Kidney (tissue), 14 donors: Measurements from ENCODE around the gene NRCAM. TPM values are rescaled to one million over a fixed set of nuclear protein-coding genes. Genes with fewer than 3 reads are reported as not detected.

ENCODE experiments used
- DNase-seq, 5 donors: peaks; one replicate each; pipeline ENCODE4 v3.0.0-alpha.2; 2013 to 2020
- FAIRE-seq: peaks from 2 replicates; lab custom pipeline; 2012; peaks lifted over from hg19 to GRCh38; lab: Jason Lieb, UNC
- H3K27ac ChIP-seq, 2 donors: one replicate each; pipeline ENCODE4 v1.7.0; 2013; ENCODE audit warnings: low read depth in 2 of 2, low read length in 2 of 2, inconsistent platforms in 1 of 2
- H3K27me3 ChIP-seq: one replicate; pipeline ENCODE4 v1.7.1; 2013; ENCODE audit warnings: low read length, inconsistent platforms; ENCODE audit not compliant: control insufficient read depth, insufficient read depth
- H3K36me3 ChIP-seq, 3 donors: one replicate each; pipeline versions ENCODE4 v1.7.0 to v1.7.1; 2013; ENCODE audit warnings: low read length in 3 of 3, control low read depth in 1 of 3, inconsistent platforms in 1 of 3; ENCODE audit not compliant: insufficient read depth in 3 of 3, control insufficient read depth in 2 of 3
- H3K4me1 ChIP-seq, 3 donors: one replicate each; pipeline versions ENCODE4 v1.7.0 to v1.7.1; 2013; ENCODE audit warnings: low read length in 3 of 3, inconsistent platforms in 1 of 3, low read depth in 1 of 3; ENCODE audit not compliant: control insufficient read depth in 2 of 3, insufficient read depth in 2 of 3
- H3K4me3 ChIP-seq, 3 donors: one replicate each; pipeline versions ENCODE4 v1.7.0 to v1.8.1; 2013; ENCODE audit warnings: low read length in 3 of 3, control low read depth in 1 of 3, inconsistent platforms in 1 of 3
- H3K9ac ChIP-seq, 3 donors: one replicate each; pipeline versions ENCODE4 v1.7.0 to v1.7.1; 2013; ENCODE audit warnings: low read length in 3 of 3, control low read depth in 1 of 3, inconsistent platforms in 1 of 3
- H3K9me3 ChIP-seq, 3 donors: one replicate each; pipeline versions ENCODE4 v1.7.0 to v1.7.1; 2013; ENCODE audit warnings: low read length in 3 of 3, control low read depth in 1 of 3, inconsistent platforms in 1 of 3; ENCODE audit not compliant: control insufficient read depth in 2 of 3, insufficient read depth in 1 of 3
- CTCF ChIP-seq: IDR thresholded peaks from 3 replicates; pipeline ENCODE4 v1.5.1; 2012; ENCODE audit warnings: mild to moderate bottlenecking, moderate library complexity, borderline replicate concordance; ENCODE audit not compliant: insufficient read depth; ENCODE audit errors: extremely low read depth
- intact Hi-C: fragments of 100-400 bp; cut with DNase I; formaldehyde crosslinking; loops from one replicate; pipeline ENCODE4 v1.11.1; 2022
- polyA plus RNA-seq: library from polyadenylated mRNA; stranded (reverse); fragments of 350-450 nt; fragmentation: Illumina TruSeq; extraction: RNeasy Lipid Tissue Mini Kit (QIAGEN cat#74804); gene quantifications from one replicate; pipeline ENCODE4 v1.2.3, GENCODE V29; 2014; ENCODE audit warnings: low read depth, low replicate concordance; ENCODE audit not compliant: insufficient read depth
- total RNA-seq: library from RNA; stranded (reverse); fragmentation: NEBNext Ultra II Directional; extraction: Animal tissue kit (Norgen Biotek cat#: 25700); gene quantifications from one replicate; pipeline ENCODE4 v1.2.1, GENCODE V29; 2021
- donor health status: control.
- donor health status: control.
- donor health status: control.
- donor health status: control.
- donor health status: control.
- donor health status: DM: yes; HTN: yes; CAD: no.
- donor health status: Normal renal cell carcinoma (clear cell type).

Gene NRCAM
- total and polyA plus RNA-seq, 2 donors from 2014 or later, result 16.8 to 20.6 TPM

GRCh38 chr7:108484137-108484536 is 27.9 kb upstream of the NRCAM start:
- Histone ChIP-seq H3K36me3 (peaks cover 0 to 11% (median 9%) of the 10 kb centered on the region in 3 donors), H3K9ac (no peak overlapping the region), H3K4me1 (no peaks in the 10 kb centered on the region), H3K9me3 (no peaks in the 10 kb centered on the region), H3K4me3 (no peak overlapping the region), H3K27me3 (no peaks in the 10 kb centered on the region), H3K27ac (no peak overlapping the region)
- no peak for DNase-seq
- no peak for TF ChIP-seq CTCF
- no peak for FAIRE-seq
- intact Hi-C loops, result no loop called here

- FAIRE-seq, result no peak
- Histone ChIP-seq H3K4me3 (no peak overlapping the region), H3K27ac (no peak overlapping the region), H3K27me3 (no peaks in the 10 kb centered on the region), H3K36me3 (peaks cover 3 to 14% (median 13%) of the 10 kb centered on the region in 3 donors), H3K9ac (no peak overlapping the region), H3K4me1 (no peaks in the 10 kb centered on the region), H3K9me3 (no peaks in the 10 kb centered on the region)
- DNase-seq, result no peak
- intact Hi-C loops, result no loop called here
- no peak for TF ChIP-seq CTCF
Measured at GRCh38 chr7:108480311-108480710, 24.1 kb upstream of the NRCAM start.

- intact Hi-C loops, result no loop called here
- no peak overlapping the region for H3K27ac ChIP-seq
- FAIRE-seq, result peak; percentile 17
- no peak for TF ChIP-seq CTCF
- no peak for DNase-seq
- no peaks in the 10 kb centered on the region for H3K9me3 ChIP-seq
- H3K27me3 ChIP-seq, result no peaks in the 10 kb centered on the region
- no peak overlapping the region for H3K4me3 ChIP-seq
- peaks cover 3 to 14% (median 13%) of the 10 kb centered on the region in 3 donors for H3K36me3 ChIP-seq
- no peak overlapping the region for H3K9ac ChIP-seq
- H3K4me1 ChIP-seq, result no peaks in the 10 kb centered on the region
Measured at GRCh38 chr7:108479751-108480150, 23.5 kb upstream of the NRCAM start.

- FAIRE-seq (no peak), DNase-seq (no peak)
- intact Hi-C loops, result no loop called here
- Histone ChIP-seq H3K4me1 (no peaks in the 10 kb centered on the region), H3K9me3 (no peaks in the 10 kb centered on the region), H3K36me3 (peaks cover 3 to 14% (median 13%) of the 10 kb centered on the region in 3 donors), H3K9ac (no peak overlapping the region), H3K27ac (no peak overlapping the region), H3K4me3 (no peak overlapping the region), H3K27me3 (no peaks in the 10 kb centered on the region)
- TF ChIP-seq CTCF, result no peak
Measured at GRCh38 chr7:108479118-108479517, 22.9 kb upstream of the NRCAM start.
